ENCODE data around the gene ZFR2.
"Not testable (repeated sequence)": the region's sequence is repeated elsewhere in the genome, so short reads cannot be mapped to it uniquely, and the experiment has no call there.

Gene ZFR2

GRCh38 chr19:3760871-3761361 lies 107.9 kb downstream of the ZFR2 start:
- FAIRE-seq = no peak
- DNase-seq (ENCODE audit: insufficient read length, low spot score) = no peak

GRCh38 chr19:3759482-3760254 lies 109.2 kb downstream of the ZFR2 start:
- no peak for FAIRE-seq

GRCh38 chr19:3758297-3758696 lies 110.5 kb downstream of the ZFR2 start:
- FAIRE-seq; DNase-seq (ENCODE audit: insufficient read length, low spot score): not testable (repeated sequence)

More at GRCh38 chr19:3759482-3760254, 109.2 kb downstream of the ZFR2 start:
- DNase-seq (ENCODE audit: insufficient read length, low spot score) = no peak

GRCh38 chr19:3757705-3758104 lies 111.1 kb downstream of the ZFR2 start:
- FAIRE-seq; DNase-seq (ENCODE audit: insufficient read length, low spot score): not testable (repeated sequence)
